Activated T-cell treated with anti-CD3 and anti-CD28 coated beads, Interleukin-2, amount 50 U/mL, for 1 hour (primary cell): ENCODE results near the gene GNB2.
"Not testable (repeated sequence)": the region's sequence is repeated elsewhere in the genome, so short reads cannot be mapped to it uniquely, and the experiment has no call there.

Source experiments
- DNase-seq: peaks from one replicate; pipeline ENCODE4 v3.0.0-alpha.2; 2020

Gene GNB2

DNA sequence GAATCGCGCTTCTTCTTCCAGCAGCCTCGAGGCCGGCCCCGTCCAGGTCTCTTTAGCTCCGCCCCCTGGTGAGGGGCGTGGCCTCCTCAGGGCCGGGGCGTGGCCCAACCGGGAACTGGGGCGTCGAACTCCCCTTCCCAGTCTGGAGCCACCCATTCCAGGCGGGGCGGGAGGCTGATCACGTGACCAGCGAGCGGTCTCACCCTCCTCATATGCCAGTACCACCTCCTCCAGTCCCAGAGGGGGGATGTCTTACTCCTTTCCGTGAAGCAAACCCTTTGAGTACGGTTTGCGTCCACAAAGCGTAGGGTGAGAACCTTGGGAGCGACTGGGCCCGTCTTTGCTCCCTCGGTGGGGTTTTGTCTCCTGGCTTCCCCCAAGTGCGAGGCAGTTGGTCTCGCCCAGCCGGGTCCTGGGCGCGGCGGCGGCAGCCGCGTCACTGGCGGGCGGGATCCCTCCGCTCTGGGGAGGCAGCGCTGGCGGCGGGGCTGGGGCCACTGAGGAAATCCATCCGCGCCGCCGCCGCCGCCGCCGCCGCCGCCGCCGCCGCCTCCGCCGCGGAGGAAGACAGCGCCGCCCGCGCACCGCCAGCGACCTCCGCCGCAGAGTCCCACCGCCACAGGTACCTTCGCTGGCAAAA is at the start of gene GNB2:
Gene GNB2 (plus strand): TSS at position 439 of the 640 bp plus-strand sequence. CDS start 2,526 bp downstream, outside the sequence.
- peak; percentile 98 for DNase-seq

DNA sequence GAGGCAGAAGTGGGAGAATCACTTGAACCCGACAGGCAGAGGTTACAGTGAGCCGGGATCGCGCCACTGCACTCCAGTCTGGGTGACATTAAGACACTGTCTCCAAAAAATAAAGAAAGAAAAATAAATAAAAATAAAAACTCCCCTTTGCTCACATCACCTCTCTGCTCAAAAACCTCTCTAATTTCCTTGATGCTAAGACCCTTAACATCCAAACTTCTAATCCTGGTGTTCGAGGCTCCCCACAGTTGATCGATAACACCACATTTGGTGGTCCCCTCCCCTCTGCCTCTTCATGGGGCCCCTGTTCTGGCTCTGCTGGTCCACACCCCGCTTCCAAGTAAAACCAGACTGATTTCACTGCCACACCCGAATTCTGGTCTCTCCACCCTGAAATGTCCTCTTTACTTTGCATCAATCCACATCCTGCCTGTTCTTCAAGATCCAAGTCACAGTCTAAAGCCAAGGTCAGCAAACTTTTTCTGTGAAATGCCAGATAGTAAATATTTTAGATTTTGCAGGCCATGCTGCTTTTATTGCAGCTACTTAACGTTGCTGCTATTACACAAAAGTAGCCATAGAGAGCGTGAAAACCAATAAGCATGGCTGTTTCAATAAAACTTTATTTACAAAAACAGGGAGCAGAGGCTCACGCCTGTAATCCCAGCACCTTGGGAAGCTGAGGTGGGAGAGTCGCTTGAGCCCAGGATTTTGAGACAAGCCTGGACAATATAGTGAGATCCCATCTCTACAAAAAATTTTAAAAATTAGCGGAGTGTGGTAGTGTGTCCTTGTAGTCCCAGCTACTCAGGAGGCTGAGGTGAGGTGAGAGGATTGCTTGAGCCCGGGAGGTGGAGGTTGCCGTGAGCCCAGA is 49.4 kb upstream of the GNB2 start:
- no peak for DNase-seq

DNA sequence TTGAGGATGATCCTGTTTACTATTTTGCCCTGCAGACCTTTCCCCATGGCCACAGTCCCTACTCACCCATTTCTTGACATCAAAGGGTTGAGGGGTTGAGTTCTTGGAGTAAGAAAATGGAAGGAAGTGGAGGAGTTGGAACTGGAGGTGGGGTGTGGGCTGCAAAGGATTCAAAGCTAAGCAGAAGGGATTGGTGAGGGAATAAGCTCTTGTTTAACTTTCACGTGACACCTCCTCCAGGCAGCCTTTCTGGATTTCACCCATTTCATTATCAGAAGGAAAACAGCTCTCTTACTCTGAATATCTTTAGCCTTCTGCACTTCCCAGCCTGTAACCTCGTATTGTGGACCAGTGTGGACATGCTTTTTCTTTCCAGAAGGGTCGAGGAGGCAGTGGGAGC is 47.5 kb upstream of the GNB2 start:
- no peak for DNase-seq

DNA sequence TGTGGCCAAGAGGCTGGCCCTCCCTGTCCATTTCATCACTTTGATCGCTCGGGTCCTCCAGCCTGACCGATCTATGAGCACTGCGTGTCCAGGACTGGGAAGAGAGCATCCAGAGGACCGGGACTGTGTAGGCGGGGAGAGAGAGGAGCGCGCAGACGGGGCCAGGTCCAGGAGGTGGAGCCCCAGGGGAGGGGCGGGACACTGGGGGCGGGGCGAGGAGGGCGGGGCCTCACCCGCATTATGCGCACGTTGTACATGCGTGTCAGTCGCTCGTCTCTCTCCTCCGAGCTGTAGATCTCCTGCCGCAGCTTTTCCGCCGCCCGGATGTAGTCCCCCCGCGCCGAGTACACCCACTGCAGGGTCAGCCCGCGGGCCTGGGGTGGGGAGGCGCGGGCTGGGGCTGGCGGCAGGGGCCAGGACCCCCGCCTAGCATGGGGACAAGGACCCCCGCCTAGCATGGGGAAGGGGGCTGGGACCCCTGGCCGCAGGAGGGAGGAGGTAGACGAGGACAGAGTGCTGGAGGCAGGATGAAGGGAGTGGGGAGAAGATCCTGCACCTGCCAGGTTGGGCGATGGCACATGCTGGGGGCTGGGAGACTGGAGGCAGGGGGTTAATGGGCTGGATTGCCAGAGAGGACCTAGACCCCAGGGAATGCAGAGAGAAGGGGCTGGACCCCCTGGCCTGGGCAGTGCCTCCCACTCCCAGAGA is 46.9 kb upstream of the GNB2 start:
- DNase-seq, result peak; percentile 91

DNA sequence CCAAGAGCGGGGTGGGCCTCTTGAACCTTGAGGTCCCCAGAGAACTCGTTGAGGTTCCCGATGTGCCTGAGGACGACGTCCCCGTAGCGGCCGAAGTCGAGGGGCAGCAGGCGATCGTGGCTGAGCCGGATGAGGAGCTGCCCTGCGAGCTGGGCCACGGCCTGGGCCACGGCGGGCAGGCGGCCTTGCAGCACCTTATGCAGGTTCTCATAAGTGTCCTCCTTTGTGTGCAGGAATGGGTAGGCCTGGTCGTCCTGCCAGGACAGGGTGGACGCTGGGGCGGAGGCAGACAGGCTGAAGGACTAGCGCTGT is 46.3 kb upstream of the GNB2 start:
- DNase-seq, result no peak

GRCh38 chr7:100629117-100629716 is 44.3 kb upstream of the GNB2 start:
- no peak for DNase-seq

GRCh38 chr7:100630066-100630465 is 43.5 kb upstream of the GNB2 start:
- no peak for DNase-seq

- peak; percentile 67 for DNase-seq
Measured at GRCh38 chr7:100632951-100633717, 40.4 kb upstream of the GNB2 start.

GRCh38 chr7:100639995-100640516 is 33.5 kb upstream of the GNB2 start:
- DNase-seq, result no peak

DNA sequence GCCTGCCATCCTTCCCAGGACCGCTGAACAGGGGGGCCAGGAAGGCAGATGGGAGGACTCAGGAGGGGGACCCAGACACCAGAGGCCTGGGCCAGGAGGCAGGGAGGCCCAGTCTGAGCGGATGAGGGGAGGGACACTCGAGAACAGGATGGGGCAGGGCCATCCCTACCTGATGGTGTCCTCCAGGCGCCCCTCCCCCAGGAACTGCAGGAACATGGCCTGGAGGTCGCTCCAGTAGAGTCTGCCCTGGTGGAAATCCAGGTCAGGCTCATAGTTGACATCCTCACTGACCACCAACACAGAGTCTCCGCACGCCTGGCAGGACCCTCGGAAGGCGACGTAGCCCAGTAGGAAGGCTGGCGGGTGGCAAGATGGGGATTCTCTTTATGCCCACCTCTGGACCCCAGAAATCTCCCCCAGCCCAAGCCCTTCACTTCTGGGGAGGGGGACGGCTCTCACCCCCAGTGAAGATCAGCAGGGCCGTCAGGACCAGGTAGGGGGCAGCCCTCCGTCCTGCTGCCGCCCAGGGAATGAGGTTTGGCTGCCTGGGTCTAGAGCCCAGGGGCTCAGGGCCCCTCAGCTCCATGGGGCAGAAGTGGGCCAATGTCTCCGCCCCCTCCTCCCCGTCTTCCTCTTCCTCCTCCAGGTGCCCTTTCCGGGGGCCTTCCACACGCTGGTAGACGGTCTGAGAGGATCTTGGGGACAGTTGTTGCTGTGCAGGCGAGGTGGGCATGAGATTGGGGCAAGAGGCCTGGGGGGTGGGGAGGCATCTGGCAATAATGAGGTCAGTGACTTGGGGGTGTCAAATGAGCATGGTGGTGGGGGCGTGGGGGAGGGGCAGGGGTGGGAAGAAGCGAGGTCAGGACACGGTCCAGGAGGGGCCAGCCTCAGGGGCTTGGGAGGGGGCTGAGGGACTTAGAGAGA is 32.8 kb upstream of the GNB2 start:
- no peak for DNase-seq

- no peak for DNase-seq
Measured at GRCh38 chr7:100641463-100641859, 32.1 kb upstream of the GNB2 start, which contains the start of gene TFR2. TSS of gene TFR2 (minus strand) at chr7:100641552. CDS start at chr7:100641509, 43 bp downstream.

DNA sequence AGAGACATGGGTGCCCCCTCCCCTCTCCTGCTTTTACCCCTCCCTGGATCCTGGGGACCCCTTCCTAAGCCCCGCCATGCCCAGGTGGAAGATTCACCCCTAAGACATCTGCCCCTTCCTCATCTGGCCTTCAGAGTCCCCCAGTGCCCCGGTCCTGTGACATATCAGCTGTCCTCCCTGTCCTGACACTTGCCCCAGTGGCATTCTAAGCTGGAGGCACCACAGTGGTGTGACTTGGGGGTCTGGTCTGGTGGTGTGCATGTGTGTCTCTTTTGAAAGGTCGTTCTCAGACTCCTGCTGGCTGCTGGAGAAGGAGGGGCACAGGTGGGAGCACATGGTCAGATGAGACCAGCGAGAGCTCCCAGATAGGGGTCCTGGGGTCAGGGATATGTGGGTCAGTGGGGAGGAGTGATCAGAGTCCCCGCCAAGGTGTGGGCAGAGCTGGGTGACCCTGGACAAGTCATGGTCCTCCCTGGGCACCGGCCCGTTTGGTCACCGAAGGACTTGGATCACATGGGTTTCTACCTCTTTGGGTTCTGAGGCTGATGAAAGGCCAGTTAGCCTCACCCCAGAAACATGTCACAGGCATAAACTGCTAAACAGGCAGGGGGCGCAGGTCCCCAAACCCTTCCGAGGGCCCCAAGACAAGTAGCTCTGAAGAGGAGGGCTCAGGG is 31.5 kb upstream of the GNB2 start:
- no peak for DNase-seq

GRCh38 chr7:100642534-100642907 is 31.0 kb upstream of the GNB2 start:
- DNase-seq, result peak; percentile 29

DNA sequence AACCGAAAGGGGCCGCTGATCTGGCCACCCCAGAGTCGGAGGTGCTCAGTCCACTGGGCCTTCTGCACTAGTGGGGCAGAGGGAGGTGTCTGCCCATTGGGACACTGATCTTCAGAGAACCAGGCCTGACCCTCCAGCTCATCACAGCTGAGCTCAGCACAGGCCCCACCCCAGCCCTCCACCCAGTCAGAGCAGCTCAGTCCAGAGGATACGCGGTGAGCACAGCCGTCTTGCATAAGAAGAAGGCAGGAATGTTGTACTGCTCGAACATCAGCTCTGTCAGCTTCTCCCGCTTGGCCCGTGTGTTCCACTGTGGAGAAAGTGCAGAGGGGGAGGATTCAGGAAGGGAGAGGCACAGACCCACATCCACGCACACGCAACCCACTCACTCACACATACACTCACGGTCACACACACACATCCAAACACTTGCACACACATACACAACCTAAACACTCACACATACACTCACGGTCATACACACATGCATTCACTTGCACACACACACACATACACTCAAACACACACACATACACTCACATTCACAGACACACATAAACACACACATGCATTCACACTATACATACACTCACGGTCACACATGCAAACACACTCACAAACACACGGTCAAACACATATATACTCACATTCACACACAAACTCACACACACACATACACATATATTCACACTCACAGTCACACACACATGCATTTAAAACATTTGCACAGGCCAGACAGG is 23.5 kb upstream of the GNB2 start:
- DNase-seq, result no peak

DNA sequence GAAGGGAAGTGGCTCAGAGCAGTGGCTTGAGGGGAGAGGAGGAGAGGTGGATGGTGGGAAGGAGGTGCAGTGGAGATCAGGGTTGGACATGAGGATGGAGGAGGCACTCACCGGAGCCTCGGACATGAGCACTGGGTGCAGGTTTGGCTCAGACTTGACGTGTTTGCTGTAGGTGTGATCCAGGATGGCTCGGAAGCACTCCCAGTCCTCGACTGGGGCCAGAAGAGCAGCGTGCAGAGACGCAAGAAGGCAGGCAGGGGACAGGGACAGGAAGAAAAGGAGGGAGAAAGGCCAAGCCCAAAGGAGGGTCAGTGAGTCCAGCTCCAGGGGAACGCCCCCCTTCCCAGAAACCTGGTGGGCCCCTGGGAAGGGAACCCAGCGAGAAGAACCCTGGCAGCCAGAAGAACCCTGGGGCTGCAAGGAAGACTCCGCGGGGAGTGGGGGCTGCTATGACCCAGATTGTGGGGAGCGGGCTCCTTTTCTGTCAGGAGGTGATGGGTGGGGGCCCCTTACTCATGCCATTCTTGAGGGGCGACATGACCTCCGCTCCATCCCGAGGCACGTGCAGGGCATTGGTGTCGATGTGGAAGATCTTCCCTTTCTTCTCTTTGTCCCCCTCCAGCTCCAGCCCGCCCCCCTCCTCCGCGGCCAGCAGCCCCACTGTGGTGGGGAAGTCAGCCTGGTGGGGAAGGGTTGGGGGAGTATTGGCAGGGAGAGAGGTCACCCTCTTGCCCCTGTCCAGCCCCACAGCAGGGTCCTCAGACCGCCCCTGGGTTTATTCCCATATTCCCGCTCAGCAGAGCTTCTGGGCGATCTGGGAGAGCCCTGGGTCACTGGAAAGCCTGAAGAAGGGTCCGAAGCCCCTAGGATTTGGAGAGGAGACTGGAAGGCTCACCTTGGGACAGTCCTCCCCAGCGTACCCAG is 18.4 kb upstream of the GNB2 start:
- DNase-seq, result no peak

DNA sequence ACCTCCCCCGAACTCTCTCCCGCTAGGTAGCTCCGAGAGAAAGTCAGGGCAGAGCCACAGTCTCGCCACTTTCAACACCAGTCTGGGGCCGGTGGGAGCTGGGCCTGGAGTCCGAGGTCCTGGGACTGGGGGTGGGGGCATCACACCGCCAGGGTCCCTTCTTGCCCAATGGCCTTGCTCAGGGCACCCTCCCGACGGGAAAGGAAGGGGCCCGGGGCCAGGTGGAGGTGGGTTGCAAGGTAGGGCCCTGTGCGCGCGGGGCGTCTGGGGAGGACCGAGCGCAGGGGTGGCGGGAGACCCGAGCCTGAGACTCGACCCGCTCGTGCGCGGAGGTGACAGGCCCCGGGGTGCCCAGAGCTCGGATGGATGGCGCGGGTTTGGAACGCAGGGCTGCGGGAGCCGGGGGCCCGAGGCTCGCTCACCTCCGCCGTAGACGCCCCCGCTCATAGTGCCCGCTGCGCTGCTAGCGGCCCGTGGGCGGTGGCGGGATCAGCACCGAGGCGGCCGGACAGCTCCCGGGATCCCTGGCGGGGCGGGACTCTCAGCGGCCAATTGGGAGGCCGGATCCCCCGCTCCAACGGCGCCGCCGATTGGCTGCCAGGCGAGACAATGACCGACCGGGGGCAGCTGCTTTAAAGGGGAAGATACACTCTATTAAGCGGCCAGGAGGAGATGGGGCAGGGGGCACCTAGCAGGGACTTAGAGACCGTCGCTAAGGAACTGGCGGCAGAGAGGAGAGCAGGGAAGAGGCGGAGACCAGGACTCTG is 17.4 kb upstream of the GNB2 start, which contains the start of gene ACTL6B:
Gene ACTL6B (minus strand): TSS at position 541 of the 767 bp plus-strand sequence. CDS start 94 bp downstream, at position 447.
- DNase-seq, result peak; percentile 68

- not testable (repeated sequence) for DNase-seq
Measured at GRCh38 chr7:100662194-100662776, 11.3 kb upstream of the GNB2 start.
